Duodenal mucosa (tissue), 2 donors: ENCODE measurements around the gene AKR1B15.

Source experiments
- H3K27ac ChIP-seq: one replicate; pipeline ENCODE4 v1.7.0; 2013; ENCODE audit warnings: low read depth, low read length
- H3K27me3 ChIP-seq, 2 donors: one replicate each; pipeline ENCODE4 v1.7.0; 2013; ENCODE audit warnings: low read length in 2 of 2, control low read depth in 1 of 2; ENCODE audit not compliant: insufficient read depth in 2 of 2, control insufficient read depth in 1 of 2
- H3K36me3 ChIP-seq, 2 donors: one replicate each; pipeline ENCODE4 v1.7.0; 2013; ENCODE audit warnings: low read length in 2 of 2, control low read depth in 1 of 2; ENCODE audit not compliant: insufficient read depth in 2 of 2, control insufficient read depth in 1 of 2
- H3K4me1 ChIP-seq, 2 donors: one replicate each; pipeline ENCODE4 v1.7.0; 2013; ENCODE audit warnings: low read length in 2 of 2, control low read depth in 1 of 2; ENCODE audit not compliant: insufficient read depth in 2 of 2, control insufficient read depth in 1 of 2
- H3K4me3 ChIP-seq, 2 donors: one replicate each; pipeline ENCODE4 v1.7.0; 2013; ENCODE audit warnings: low read length in 2 of 2, low read depth in 1 of 2
- H3K9ac ChIP-seq, 2 donors: one replicate each; pipeline ENCODE4 v1.7.0; 2013; ENCODE audit warnings: low read length in 2 of 2, low read depth in 1 of 2
- H3K9me3 ChIP-seq, 2 donors: one replicate each; pipeline ENCODE4 v1.7.0; 2013; ENCODE audit warnings: low read length in 2 of 2, control low read depth in 1 of 2; ENCODE audit not compliant: control insufficient read depth in 1 of 2

Gene AKR1B15

DNA sequence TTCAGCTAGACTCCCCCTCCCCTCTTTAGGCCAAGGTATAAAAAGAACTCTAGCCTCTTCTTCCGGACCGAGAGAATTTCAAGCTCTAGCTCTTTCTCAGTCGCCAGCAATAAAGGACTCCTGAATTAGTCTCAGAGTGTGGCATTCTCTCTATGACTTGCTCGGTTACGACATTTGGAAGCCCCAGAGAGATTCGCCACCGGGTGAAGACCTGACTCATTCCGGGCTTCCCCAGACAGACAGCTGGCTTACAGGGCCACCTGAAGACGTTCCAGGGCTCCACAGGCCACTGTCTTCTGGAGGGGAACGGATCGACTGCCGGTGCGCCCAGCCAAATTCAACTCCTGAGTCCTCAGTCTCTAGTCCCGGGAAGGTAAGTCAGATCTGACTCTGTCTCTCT, at the start of gene AKR1B15:
TSS of gene AKR1B15 (plus strand) at position 234 of the 400 bp plus-strand sequence. CDS start 15,510 bp downstream, outside the sequence.
- Histone ChIP-seq H3K27me3 (no peaks in the 10 kb centered on the region), H3K9ac (no peak within 1 kb of the TSS), H3K4me1 (peaks cover 5 to 9% of the 10 kb centered on the region in 2 donors), H3K36me3 (no peaks in the 10 kb centered on the region), H3K4me3 (peak within 1 kb of the TSS in 1 of 2 donors; percentile 4), H3K9me3 (no peaks in the 10 kb centered on the region), H3K27ac (no peak within 1 kb of the TSS)

GRCh38 chr7:134500406-134500805, 48.5 kb upstream of the AKR1B15 start:
- Histone ChIP-seq H3K27ac (no peak overlapping the region), H3K36me3 (no peaks in the 10 kb centered on the region), H3K4me3 (no peak overlapping the region), H3K4me1 (no peaks in the 10 kb centered on the region), H3K27me3 (no peaks in the 10 kb centered on the region), H3K9me3 (no peaks in the 10 kb centered on the region), H3K9ac (no peak overlapping the region)

DNA sequence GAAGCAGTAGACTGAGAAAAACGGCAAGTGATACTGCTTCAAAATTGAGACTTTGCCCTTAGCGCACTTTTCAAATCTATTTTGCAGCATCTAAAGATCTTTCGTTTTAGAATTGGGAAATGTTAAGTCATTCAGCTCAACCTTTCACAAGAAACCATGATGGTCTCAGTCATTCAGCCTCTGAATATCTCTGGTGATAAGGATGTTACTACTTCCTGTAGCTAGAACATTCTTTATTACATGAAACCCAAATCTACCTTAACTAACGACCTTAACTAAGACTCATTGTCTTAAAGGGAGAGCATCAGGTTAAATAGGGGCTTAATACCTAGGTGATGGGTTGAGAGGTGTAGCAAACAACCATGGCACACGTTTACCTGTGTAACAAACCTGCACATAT, 47.9 kb upstream of the AKR1B15 start:
- Histone ChIP-seq H3K9me3 (no peaks in the 10 kb centered on the region), H3K4me3 (no peak overlapping the region), H3K36me3 (no peaks in the 10 kb centered on the region)

GRCh38 chr7:134502463-134503371, 46.2 kb upstream of the AKR1B15 start:
- Histone ChIP-seq H3K9me3 (no peaks in the 10 kb centered on the region), H3K27me3 (no peaks in the 10 kb centered on the region), H3K4me3 (no peak overlapping the region), H3K9ac (no peak overlapping the region), H3K36me3 (no peaks in the 10 kb centered on the region), H3K27ac (no peak overlapping the region), H3K4me1 (no peaks in the 10 kb centered on the region)

More for the DNA sequence above, 47.9 kb upstream of the AKR1B15 start:
- Histone ChIP-seq H3K4me1 (no peaks in the 10 kb centered on the region), H3K27me3 (no peaks in the 10 kb centered on the region), H3K27ac (no peak overlapping the region), H3K9ac (no peak overlapping the region)

GRCh38 chr7:134504660-134505164, 44.2 kb upstream of the AKR1B15 start:
- no peak overlapping the region for H3K4me3 ChIP-seq

DNA sequence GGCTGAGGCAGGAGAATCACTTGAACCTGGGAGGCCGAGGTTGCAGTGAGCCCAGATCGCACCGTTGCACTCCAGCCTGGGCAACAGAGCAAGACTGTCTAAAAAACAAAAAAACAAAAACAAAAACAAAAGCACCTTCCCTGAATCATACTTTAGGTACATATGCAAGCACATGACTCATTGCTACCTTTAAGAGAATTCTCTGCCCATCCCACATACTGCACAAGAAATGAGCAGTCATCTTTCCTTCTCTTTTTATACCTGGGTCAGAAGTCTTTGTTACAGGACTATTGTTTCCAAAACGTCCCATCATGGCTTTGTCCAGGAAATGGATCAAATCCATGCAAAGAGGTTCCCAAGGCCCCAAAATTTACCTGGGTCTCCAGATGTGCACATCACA, 43.1 kb upstream of the AKR1B15 start:
- no peaks in the 10 kb centered on the region for H3K27me3 ChIP-seq
- no peak overlapping the region for H3K27ac ChIP-seq

More at GRCh38 chr7:134504660-134505164, 44.2 kb upstream of the AKR1B15 start:
- Histone ChIP-seq H3K27ac (no peak overlapping the region), H3K9ac (no peak overlapping the region), H3K27me3 (no peaks in the 10 kb centered on the region), H3K36me3 (no peaks in the 10 kb centered on the region), H3K9me3 (no peaks in the 10 kb centered on the region), H3K4me1 (no peaks in the 10 kb centered on the region)

GRCh38 chr7:134509010-134509409, 39.9 kb upstream of the AKR1B15 start:
- Histone ChIP-seq H3K9me3 (no peaks in the 10 kb centered on the region), H3K4me3 (no peak overlapping the region), H3K27me3 (no peaks in the 10 kb centered on the region), H3K4me1 (no peaks in the 10 kb centered on the region), H3K9ac (no peak overlapping the region), H3K27ac (no peak overlapping the region), H3K36me3 (no peaks in the 10 kb centered on the region)

More for the DNA sequence above, 43.1 kb upstream of the AKR1B15 start:
- Histone ChIP-seq H3K4me3 (no peak overlapping the region), H3K36me3 (no peaks in the 10 kb centered on the region), H3K9ac (no peak overlapping the region), H3K9me3 (no peaks in the 10 kb centered on the region), H3K4me1 (no peaks in the 10 kb centered on the region)

GRCh38 chr7:134510646-134511045, 38.3 kb upstream of the AKR1B15 start:
- Histone ChIP-seq H3K27me3 (no peaks in the 10 kb centered on the region), H3K4me3 (no peak overlapping the region), H3K9me3 (no peaks in the 10 kb centered on the region), H3K36me3 (no peaks in the 10 kb centered on the region), H3K27ac (no peak overlapping the region), H3K4me1 (peaks cover 0 to 2% of the 10 kb centered on the region in 2 donors), H3K9ac (no peak overlapping the region)

GRCh38 chr7:134512271-134512670, 36.6 kb upstream of the AKR1B15 start:
- no peak overlapping the region for H3K27ac ChIP-seq

GRCh38 chr7:134513169-134513752, 35.6 kb upstream of the AKR1B15 start:
- H3K36me3 ChIP-seq, result no peaks in the 10 kb centered on the region

More at GRCh38 chr7:134512271-134512670, 36.6 kb upstream of the AKR1B15 start:
- H3K4me1 ChIP-seq, result peaks cover 0 to 2% of the 10 kb centered on the region in 2 donors
- no peak overlapping the region for H3K4me3 ChIP-seq
- no peaks in the 10 kb centered on the region for H3K9me3 ChIP-seq
- no peaks in the 10 kb centered on the region for H3K27me3 ChIP-seq
- H3K36me3 ChIP-seq, result no peaks in the 10 kb centered on the region
- no peak overlapping the region for H3K9ac ChIP-seq

More at GRCh38 chr7:134513169-134513752, 35.6 kb upstream of the AKR1B15 start:
- Histone ChIP-seq H3K9ac (no peak overlapping the region), H3K9me3 (no peaks in the 10 kb centered on the region), H3K27me3 (no peaks in the 10 kb centered on the region), H3K27ac (no peak overlapping the region), H3K4me1 (peaks cover 0 to 2% of the 10 kb centered on the region in 2 donors), H3K4me3 (no peak overlapping the region)
